Measurements from ENCODE around the gene CDKAL1.
"Not testable (repeated sequence)": the region's sequence is repeated elsewhere in the genome, so short reads cannot be mapped to it uniquely, and the experiment has no call there.

- TF ChIP-seq CTCF (IDR thresholded peaks at IDR 0.05; ENCODE audit: borderline replicate concordance, extremely low read depth, low read length, poor library complexity, severe bottlenecking); EZH2 (IDR thresholded peaks at IDR 0.05; ENCODE audit: borderline replicate concordance, low read depth, low read length, severe bottlenecking): not testable (repeated sequence)
These were observed 558.0 kb downstream of the CDKAL1 start for GRCh38 chr6:21092231-21092772.

Data from DND-41 (cell line).